Urinary bladder (tissue), 4 donors: Measurements from ENCODE around the gene AGBL5. TPM values are rescaled to one million over a fixed set of nuclear protein-coding genes. Genes with fewer than 3 reads are reported as not detected.
A peak's percentile ranks its signal among the peaks of the same experiment; 100 is the strongest.

ENCODE experiments used
- DNase-seq: peaks from one replicate; pipeline ENCODE4 v3.0.0-alpha.2; 2015; ENCODE audit errors: extremely low spot score
- H3K27ac ChIP-seq: one replicate; pipeline ENCODE4 v1.5.1; 2013; ENCODE audit warnings: low read depth, mild to moderate bottlenecking, moderate library complexity
- H3K36me3 ChIP-seq: one replicate; pipeline ENCODE4 v1.6.1; 2013; ENCODE audit warnings: mild to moderate bottlenecking, moderate library complexity; ENCODE audit not compliant: insufficient read depth
- H3K4me1 ChIP-seq: one replicate; pipeline ENCODE4 v1.6.1; 2013; ENCODE audit warnings: mild to moderate bottlenecking, moderate library complexity; ENCODE audit not compliant: insufficient read depth
- H3K4me3 ChIP-seq: one replicate; pipeline ENCODE4 v1.5.1; 2013; ENCODE audit warnings: low read depth, low read length
- WGBS: extraction: QIAGEN DNeasy Blood & Tissue Kit; methylation state at CpG from one replicate; pipeline ENCODE4 v1.1.7; 2013; 5-methylcytosine and 5-hydroxymethylcytosine counted together
- polyA plus RNA-seq: library from polyadenylated mRNA; stranded (reverse); fragments of 200-250 nt; gene quantifications from one replicate; pipeline ENCODE4 v1.2.3, GENCODE V29; 2013
- total RNA-seq: library from RNA; depleted of rRNA; stranded (reverse); fragments of >200 nt; gene quantifications from one replicate; pipeline ENCODE4 v1.2.3, GENCODE V29; 2014
- donor health status: healthy with polysubstance abuse.
- donor health status: healthy.

AGBL5 gene
- 12.0 TPM for total RNA-seq
- polyA plus RNA-seq: 31.0 TPM

- peak; percentile 88 for DNase-seq
- Histone ChIP-seq H3K27ac (peak within 1 kb of the TSS; percentile 82), H3K36me3 (no peaks in the 10 kb centered on the region), H3K4me3 (peak within 1 kb of the TSS; percentile 74), H3K4me1 (no peaks in the 10 kb centered on the region)
- under 1% methylated on average over 67 of the region's 67 CpGs for WGBS
These were observed at the start of gene AGBL5 for GRCh38 chr2:27050996-27051901. TSS of gene AGBL5 (plus strand) at chr2:27051668. CDS start at chr2:27052959, 1,291 bp downstream.

- Histone ChIP-seq H3K27ac (no peak overlapping the region), H3K4me1 (no peaks in the 10 kb centered on the region), H3K4me3 (no peak overlapping the region), H3K36me3 (no peaks in the 10 kb centered on the region)
- 66% methylated on average over 5 of the region's 5 CpGs for WGBS
- DNase-seq: no peak
These were observed 49.5 kb upstream of the AGBL5 start for GRCh38 chr2:27001950-27002349.

GRCh38 chr2:27003007-27003406 lies 48.5 kb upstream of the AGBL5 start:
- WGBS: 92% methylated on average over 4 of the region's 4 CpGs
- H3K27ac ChIP-seq: no peak overlapping the region

GRCh38 chr2:27003857-27004256 lies 47.6 kb upstream of the AGBL5 start:
- WGBS: 82% methylated on average over 9 of the region's 9 CpGs
- H3K27ac ChIP-seq: no peak overlapping the region
- H3K4me1 ChIP-seq: no peaks in the 10 kb centered on the region
- H3K36me3 ChIP-seq: no peaks in the 10 kb centered on the region
- DNase-seq: no peak
- no peak overlapping the region for H3K4me3 ChIP-seq

More at GRCh38 chr2:27003007-27003406, 48.5 kb upstream of the AGBL5 start:
- no peak overlapping the region for H3K4me3 ChIP-seq
- DNase-seq: no peak
- H3K4me1 ChIP-seq: no peaks in the 10 kb centered on the region
- H3K36me3 ChIP-seq: no peaks in the 10 kb centered on the region

- no peaks in the 10 kb centered on the region for H3K36me3 ChIP-seq
- no peak for DNase-seq
- no peaks in the 10 kb centered on the region for H3K4me1 ChIP-seq
- no peak overlapping the region for H3K4me3 ChIP-seq
- no peak overlapping the region for H3K27ac ChIP-seq
- 67% methylated on average over 6 of the region's 6 CpGs for WGBS
These were observed 44.7 kb upstream of the AGBL5 start for GRCh38 chr2:27006602-27007415.

GRCh38 chr2:27007416-27008374 lies 43.8 kb upstream of the AGBL5 start:
- no peaks in the 10 kb centered on the region for H3K36me3 ChIP-seq
- no peaks in the 10 kb centered on the region for H3K4me1 ChIP-seq
- whole genome bisulfite sequencing: 80% methylated on average over 8 of the region's 8 CpGs
- H3K4me3 ChIP-seq: no peak overlapping the region
- no peak overlapping the region for H3K27ac ChIP-seq
- DNase-seq: no peak

- no peaks in the 10 kb centered on the region for H3K4me1 ChIP-seq
- H3K36me3 ChIP-seq: no peaks in the 10 kb centered on the region
- no peak overlapping the region for H3K4me3 ChIP-seq
- no peak for DNase-seq
- 90% methylated on average over 4 of the region's 4 CpGs for WGBS
- no peak overlapping the region for H3K27ac ChIP-seq
These were observed 42.8 kb upstream of the AGBL5 start for GRCh38 chr2:27008678-27009077.

- Histone ChIP-seq H3K4me1 (no peaks in the 10 kb centered on the region), H3K36me3 (no peaks in the 10 kb centered on the region), H3K27ac (no peak overlapping the region), H3K4me3 (no peak overlapping the region)
- no peak for DNase-seq
These were observed 42.4 kb upstream of the AGBL5 start for GRCh38 chr2:27009083-27009482.

- H3K4me1 ChIP-seq: no peaks in the 10 kb centered on the region
- H3K36me3 ChIP-seq: no peaks in the 10 kb centered on the region
- no peak overlapping the region for H3K27ac ChIP-seq
- DNase-seq: no peak
- WGBS: 79% methylated on average over 2 of the region's 2 CpGs
- no peak overlapping the region for H3K4me3 ChIP-seq
These were observed 41.8 kb upstream of the AGBL5 start for GRCh38 chr2:27009716-27010115.

- Histone ChIP-seq H3K27ac (no peak overlapping the region), H3K4me1 (no peaks in the 10 kb centered on the region), H3K36me3 (no peaks in the 10 kb centered on the region), H3K4me3 (no peak overlapping the region)
- 79% methylated on average over 3 of the region's 3 CpGs for WGBS
- no peak for DNase-seq
These were observed 41.3 kb upstream of the AGBL5 start for GRCh38 chr2:27010139-27010538.

GRCh38 chr2:27013738-27014137 lies 37.7 kb upstream of the AGBL5 start:
- Histone ChIP-seq H3K4me3 (no peak overlapping the region), H3K4me1 (no peaks in the 10 kb centered on the region), H3K36me3 (no peaks in the 10 kb centered on the region), H3K27ac (no peak overlapping the region)
- DNase-seq: no peak
- WGBS: 97% methylated on average over 4 of the region's 4 CpGs

GRCh38 chr2:27014771-27015433 lies 36.6 kb upstream of the AGBL5 start:
- DNase-seq: no peak
- WGBS: 87% methylated on average over 8 of the region's 8 CpGs
- Histone ChIP-seq H3K4me3 (no peak overlapping the region), H3K4me1 (no peaks in the 10 kb centered on the region), H3K36me3 (no peaks in the 10 kb centered on the region), H3K27ac (no peak overlapping the region)
